AG08396 (cell line): ENCODE data around the gene KIF5A.

Experiments
- DNase-seq: peaks from one replicate; pipeline ENCODE4 v3.0.0; 2012; ENCODE audit warnings: low spot score, mixed read lengths

KIF5A gene

GRCh38 chr12:57620245-57620935 lies 70.5 kb downstream of the KIF5A start:
- DNase-seq, result no peak

- DNase-seq, result peak; percentile 64
These were observed 71.2 kb downstream of the KIF5A start for GRCh38 chr12:57620936-57621496.

GRCh38 chr12:57621497-57622292 lies 71.9 kb downstream of the KIF5A start:
- peak; percentile 87 for DNase-seq

GRCh38 chr12:57622293-57623245 lies 72.7 kb downstream of the KIF5A start:
- no peak for DNase-seq

GRCh38 chr12:57623385-57623784 lies 73.5 kb downstream of the KIF5A start:
- DNase-seq, result no peak

- DNase-seq, result no peak
These were observed 74.1 kb downstream of the KIF5A start for GRCh38 chr12:57623811-57624390.

GRCh38 chr12:57624441-57625220 lies 74.8 kb downstream of the KIF5A start:
- no peak for DNase-seq

GRCh38 chr12:57625261-57626032 lies 75.6 kb downstream of the KIF5A start:
- DNase-seq, result no peak

- no peak for DNase-seq
These were observed 76.5 kb downstream of the KIF5A start for GRCh38 chr12:57626111-57626920.

- DNase-seq, result no peak
These were observed 77.1 kb downstream of the KIF5A start for GRCh38 chr12:57626921-57627445.

- DNase-seq, result no peak
These were observed 77.8 kb downstream of the KIF5A start for GRCh38 chr12:57627501-57628279.

- DNase-seq, result no peak
These were observed 78.7 kb downstream of the KIF5A start for GRCh38 chr12:57628280-57629191.

- DNase-seq, result no peak
These were observed 80.1 kb downstream of the KIF5A start for GRCh38 chr12:57629897-57630471.

- DNase-seq, result peak; percentile 4
These were observed 81.1 kb downstream of the KIF5A start for GRCh38 chr12:57630891-57631433.

GRCh38 chr12:57631566-57632072 lies 81.8 kb downstream of the KIF5A start:
- no peak for DNase-seq
